Measurements from ENCODE around the gene POU6F1.

- TF ChIP-seq, protein P1, sequence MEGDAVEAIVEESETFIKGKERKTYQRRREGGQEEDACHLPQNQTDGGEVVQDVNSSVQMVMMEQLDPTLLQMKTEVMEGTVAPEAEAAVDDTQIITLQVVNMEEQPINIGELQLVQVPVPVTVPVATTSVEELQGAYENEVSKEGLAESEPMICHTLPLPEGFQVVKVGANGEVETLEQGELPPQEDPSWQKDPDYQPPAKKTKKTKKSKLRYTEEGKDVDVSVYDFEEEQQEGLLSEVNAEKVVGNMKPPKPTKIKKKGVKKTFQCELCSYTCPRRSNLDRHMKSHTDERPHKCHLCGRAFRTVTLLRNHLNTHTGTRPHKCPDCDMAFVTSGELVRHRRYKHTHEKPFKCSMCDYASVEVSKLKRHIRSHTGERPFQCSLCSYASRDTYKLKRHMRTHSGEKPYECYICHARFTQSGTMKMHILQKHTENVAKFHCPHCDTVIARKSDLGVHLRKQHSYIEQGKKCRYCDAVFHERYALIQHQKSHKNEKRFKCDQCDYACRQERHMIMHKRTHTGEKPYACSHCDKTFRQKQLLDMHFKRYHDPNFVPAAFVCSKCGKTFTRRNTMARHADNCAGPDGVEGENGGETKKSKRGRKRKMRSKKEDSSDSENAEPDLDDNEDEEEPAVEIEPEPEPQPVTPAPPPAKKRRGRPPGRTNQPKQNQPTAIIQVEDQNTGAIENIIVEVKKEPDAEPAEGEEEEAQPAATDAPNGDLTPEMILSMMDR (IDR thresholded peaks at IDR 0.05): no peak
- TF ChIP-seq POLR2A (IDR thresholded peaks at IDR 0.05): no peak
- no peak for TF ChIP-seq POLR2AphosphoS5 (IDR thresholded peaks at IDR 0.05; ENCODE audit: insufficient read depth in 1 of 2, low read depth in 1 of 2)
Observed at GRCh38 chr12:51218607-51219161, 822 bp upstream of the POU6F1 start.
